ENCODE measurements around the gene MMP23B. TPM values are rescaled to one million over a fixed set of nuclear protein-coding genes. Genes with fewer than 3 reads are reported as not detected.

Gene MMP23B
- polyA plus RNA-seq, 6 donors from 2014 or later = 0.35 to 0.74 (median 0.53) TPM; not detected in 2

GRCh38 chr1:1678581-1679380 lies 46.8 kb downstream of the MMP23B start:
- Mint-ChIP-seq H3K27ac (peak overlapping the region; percentile 59 to 99 (median 98)), H3K27me3 (no peaks in the 10 kb centered on the region), H3K36me3 (no peaks in the 10 kb centered on the region), H3K9me3 (no peaks in the 10 kb centered on the region), H3K4me3 (peak overlapping the region; percentile 71 to 96 (median 88)), H3K4me1 (peaks cover 26 to 42% (median 37%) of the 10 kb centered on the region in 3 donors)
- ATAC-seq (ENCODE audit: low read depth in 2 of 2) = peak; percentile 20 to 29
- DNase-seq = no peak

- H3K27ac Mint-ChIP-seq = peak overlapping the region in 2 of 6 donors; percentile 59 to 99
- H3K27me3 Mint-ChIP-seq = no peaks in the 10 kb centered on the region
- H3K9me3 Mint-ChIP-seq = no peaks in the 10 kb centered on the region
- no peak for DNase-seq
- peaks cover 27 to 49% (median 44%) of the 10 kb centered on the region in 3 donors for H3K4me1 Mint-ChIP-seq
- H3K36me3 Mint-ChIP-seq = no peaks in the 10 kb centered on the region
- ATAC-seq (ENCODE audit: low read depth in 2 of 2) = no peak
- H3K4me3 Mint-ChIP-seq = no peak overlapping the region
Measured at GRCh38 chr1:1680031-1680911, 48.3 kb downstream of the MMP23B start.

GRCh38 chr1:1680912-1681273 lies 48.9 kb downstream of the MMP23B start:
- peaks cover 31 to 52% (median 48%) of the 10 kb centered on the region in 3 donors for H3K4me1 Mint-ChIP-seq
- no peak overlapping the region for H3K4me3 Mint-ChIP-seq
- no peak for ATAC-seq (ENCODE audit: low read depth in 2 of 2)
- no peaks in the 10 kb centered on the region for H3K9me3 Mint-ChIP-seq
- peak overlapping the region in 2 of 6 donors; percentile 45 to 59 for H3K27ac Mint-ChIP-seq
- no peaks in the 10 kb centered on the region for H3K27me3 Mint-ChIP-seq
- DNase-seq = no peak
- no peaks in the 10 kb centered on the region for H3K36me3 Mint-ChIP-seq

GRCh38 chr1:1683104-1683905 lies 51.3 kb downstream of the MMP23B start:
- DNase-seq (no peak), ATAC-seq (ENCODE audit: low read depth in 2 of 2) (no peak)
- Mint-ChIP-seq H3K9me3 (no peaks in the 10 kb centered on the region), H3K4me1 (peaks cover 27 to 45% (median 43%) of the 10 kb centered on the region in 3 donors), H3K36me3 (no peaks in the 10 kb centered on the region), H3K27ac (peak overlapping the region in 4 of 6 donors; percentile 23 to 70 (median 40)), H3K27me3 (no peaks in the 10 kb centered on the region), H3K4me3 (peak overlapping the region in 1 of 8 donors; percentile 4)

Other genes starting within 250 kb of the MMP23B start
- 10 to 100 TPM; 16.8 to 50.2 (median 24.6) TPM for gene CCNL2, start 232.8 kb upstream of the MMP23B start, polyA plus RNA-seq (ENCODE audit: low read depth in 6 of 6)
- 100 to 1,000 TPM in 3 of 6 donors, 10 to 100 TPM in 3; 75.1 to 129 (median 102) TPM for gene MRPL20, start 224.9 kb upstream of the MMP23B start, polyA plus RNA-seq (ENCODE audit: low read depth in 6 of 6)
- 1 to 10 TPM in 1 of 6 donors, under 1 TPM in 4, not detected in 1; 0.17 to 1.5 (median 0.28) TPM for gene ANKRD65, start 210.9 kb upstream of the MMP23B start, polyA plus RNA-seq (ENCODE audit: low read depth in 6 of 6)
- gene VWA1, start 196.5 kb upstream of the MMP23B start, polyA plus RNA-seq (ENCODE audit: low read depth in 6 of 6) = under 1 TPM in 1 of 6 donors, not detected in 5; 0.41 TPM
- not detected for gene ATAD3C, start 182.5 kb upstream of the MMP23B start, polyA plus RNA-seq (ENCODE audit: low read depth in 6 of 6)
- 10 to 100 TPM in 1 of 6 donors, 1 to 10 TPM in 3, under 1 TPM in 2; 0.20 to 10.2 (median 2.9) TPM for gene ATAD3B, start 160.4 kb upstream of the MMP23B start, polyA plus RNA-seq (ENCODE audit: low read depth in 6 of 6)
- gene ATAD3A, start 120.0 kb upstream of the MMP23B start, polyA plus RNA-seq (ENCODE audit: low read depth in 6 of 6) = 10 to 100 TPM in 1 of 6 donors, 1 to 10 TPM in 5; 2.1 to 13.0 (median 5.8) TPM
- not detected for gene TMEM240, start 91.5 kb upstream of the MMP23B start, polyA plus RNA-seq (ENCODE audit: low read depth in 6 of 6)
- gene SSU72, start 57.3 kb upstream of the MMP23B start, polyA plus RNA-seq (ENCODE audit: low read depth in 6 of 6) = 100 to 1,000 TPM; 165 to 257 (median 213) TPM
- under 1 TPM in 3 of 6 donors, not detected in 3; 0.13 to 0.75 (median 0.19) TPM for gene FNDC10, start 32.0 kb upstream of the MMP23B start, polyA plus RNA-seq (ENCODE audit: low read depth in 6 of 6)
- 10 to 100 TPM; 11.0 to 20.6 (median 13.1) TPM for gene MIB2, start 16.7 kb upstream of the MMP23B start, polyA plus RNA-seq (ENCODE audit: low read depth in 6 of 6)
- gene CDK11B, start 26.8 kb downstream of the MMP23B start, polyA plus RNA-seq (ENCODE audit: low read depth in 6 of 6) = 10 to 100 TPM in 1 of 6 donors, 1 to 10 TPM in 5; 2.2 to 17.5 (median 8.4) TPM
- 10 to 100 TPM; 22.5 to 42.1 (median 33.4) TPM for gene SLC35E2B, start 60.6 kb downstream of the MMP23B start, polyA plus RNA-seq (ENCODE audit: low read depth in 6 of 6)
- gene CDK11A, start 92.2 kb downstream of the MMP23B start, polyA plus RNA-seq (ENCODE audit: low read depth in 6 of 6) = 10 to 100 TPM; 11.9 to 24.1 (median 14.0) TPM
- 10 to 100 TPM; 38.4 to 56.6 (median 44.5) TPM for gene NADK, start 146.3 kb downstream of the MMP23B start, polyA plus RNA-seq (ENCODE audit: low read depth in 6 of 6)